Uterus (tissue), 2 donors: ENCODE measurements around the gene CST8.

ENCODE experiments used
- POLR2A ChIP-seq, 2 donors: fragments of 450-650 bp; IDR thresholded peaks; one replicate each; pipeline ENCODE4 v1.6.1; 2016; ENCODE audit warnings: antibody characterized with exemption in 2 of 2, mild to moderate bottlenecking in 1 of 2, moderate library complexity in 1 of 2
- TF ChIP-seq, protein P1 (sequence below), 4 experiments: fragments of 200-600 bp in 2 of 4; fragments of 450-650 bp in 2 of 4; sonication (generic) in 2 of 4; IDR thresholded peaks; one replicate each; pipeline ENCODE4 v1.5.1; 2016 to 2019; ENCODE audit warnings: antibody characterized with exemption in 4 of 4, mild to moderate bottlenecking in 2 of 4, moderate library complexity in 1 of 4

DNA sequence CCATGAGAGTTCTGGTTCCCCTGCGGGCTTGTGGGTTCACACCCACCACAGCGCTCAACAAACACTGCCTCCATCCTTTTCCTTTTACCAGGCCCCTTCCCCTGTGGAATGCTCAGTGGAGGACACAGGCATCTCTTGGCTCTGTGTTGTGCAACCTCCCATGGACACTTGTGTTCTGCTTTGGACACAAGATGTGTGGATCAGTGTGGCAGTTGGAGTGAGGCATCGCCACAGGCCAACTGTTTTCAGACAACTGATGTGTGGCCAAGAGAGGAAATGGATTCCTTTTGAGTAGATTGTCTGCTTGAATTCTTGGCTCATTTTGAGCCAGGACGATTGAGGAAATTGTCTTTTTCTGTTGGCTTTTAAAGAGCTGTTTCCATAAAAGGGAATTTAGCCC, 26.8 kb downstream of the CST8 start:
- TF ChIP-seq POLR2A (IDR thresholded peaks at IDR 0.05), result no peak
- TF ChIP-seq, protein P1, sequence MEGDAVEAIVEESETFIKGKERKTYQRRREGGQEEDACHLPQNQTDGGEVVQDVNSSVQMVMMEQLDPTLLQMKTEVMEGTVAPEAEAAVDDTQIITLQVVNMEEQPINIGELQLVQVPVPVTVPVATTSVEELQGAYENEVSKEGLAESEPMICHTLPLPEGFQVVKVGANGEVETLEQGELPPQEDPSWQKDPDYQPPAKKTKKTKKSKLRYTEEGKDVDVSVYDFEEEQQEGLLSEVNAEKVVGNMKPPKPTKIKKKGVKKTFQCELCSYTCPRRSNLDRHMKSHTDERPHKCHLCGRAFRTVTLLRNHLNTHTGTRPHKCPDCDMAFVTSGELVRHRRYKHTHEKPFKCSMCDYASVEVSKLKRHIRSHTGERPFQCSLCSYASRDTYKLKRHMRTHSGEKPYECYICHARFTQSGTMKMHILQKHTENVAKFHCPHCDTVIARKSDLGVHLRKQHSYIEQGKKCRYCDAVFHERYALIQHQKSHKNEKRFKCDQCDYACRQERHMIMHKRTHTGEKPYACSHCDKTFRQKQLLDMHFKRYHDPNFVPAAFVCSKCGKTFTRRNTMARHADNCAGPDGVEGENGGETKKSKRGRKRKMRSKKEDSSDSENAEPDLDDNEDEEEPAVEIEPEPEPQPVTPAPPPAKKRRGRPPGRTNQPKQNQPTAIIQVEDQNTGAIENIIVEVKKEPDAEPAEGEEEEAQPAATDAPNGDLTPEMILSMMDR (IDR thresholded peaks at IDR 0.05), result no peak
